Upper lobe of left lung (tissue), 6 donors: ENCODE measurements around the gene PDLIM7. TPM values are rescaled to one million over a fixed set of nuclear protein-coding genes. Genes with fewer than 3 reads are reported as not detected.

Experiments used
- ATAC-seq, 2 donors: fragments of 200-7000 bp; cut with Tn5 transposase; one replicate each; pipeline ENCODE4 v1.9.1; 2022; ENCODE audit warnings: mild to moderate bottlenecking in 2 of 2, moderate library complexity in 2 of 2; ENCODE audit not compliant: low FRiP score in 2 of 2
- DNase-seq, 2 donors: peaks; one replicate each; pipeline ENCODE4 v3.0.0-alpha.2; 2019 to 2020
- H3K27ac ChIP-seq, 4 donors: fragments of 200-600 bp; sonication (generic); one replicate each; pipeline ENCODE4 v1.5.1; 2016 to 2019
- H3K27me3 ChIP-seq, 4 donors: fragments of 200-600 bp; sonication (generic); one replicate each; pipeline ENCODE4 v1.5.1; 2017 to 2019
- H3K36me3 ChIP-seq, 4 donors: fragments of 200-600 bp; sonication (generic); one replicate each; pipeline ENCODE4 v1.5.1; 2016 to 2019
- H3K4me1 ChIP-seq, 4 donors: fragments of 200-600 bp; sonication (generic); one replicate each; pipeline ENCODE4 v1.5.1; 2018 to 2019
- H3K4me3 ChIP-seq, 4 donors: fragments of 200-600 bp; sonication (generic); one replicate each; pipeline ENCODE4 v1.5.1; 2017 to 2019; ENCODE audit warnings: mild to moderate bottlenecking in 2 of 4, moderate library complexity in 1 of 4
- H3K9me3 ChIP-seq, 4 donors: fragments of 200-600 bp; sonication (generic); one replicate each; pipeline ENCODE4 v1.5.1; 2018 to 2019
- EP300 ChIP-seq, 4 donors: sonication (generic); formaldehyde crosslinking; IDR thresholded peaks; one replicate each; pipeline ENCODE4 v1.5.1; 2017; ENCODE audit warnings: antibody characterized with exemption in 4 of 4, control low read depth in 2 of 4
- POLR2A ChIP-seq, 4 donors: fragments of 450-650 bp; IDR thresholded peaks; one replicate each; pipeline ENCODE4 v1.5.1; 2016 to 2017; ENCODE audit warnings: antibody characterized with exemption in 4 of 4, mild to moderate bottlenecking in 2 of 4
- POLR2AphosphoS5 ChIP-seq, 2 donors: sonication (generic); formaldehyde crosslinking; IDR thresholded peaks; one replicate each; pipeline ENCODE4 v1.5.1; 2017; ENCODE audit warnings: antibody characterized with exemption in 2 of 2
- WGBS, 2 donors: methylation state at CpG; one replicate each; pipeline ENCODE4 v1.1.5; 2017 to 2018; 5-methylcytosine and 5-hydroxymethylcytosine counted together
- total RNA-seq, 6 donors: library from RNA; depleted of rRNA in 4 of 6; stranded (reverse); fragments of >200 nt in 4 of 6; gene quantifications; one replicate each; pipeline versions ENCODE4 v1.1.0 to v1.2.1, GENCODE V29; 2016 to 2021
- TF ChIP-seq, protein P1 (sequence below), 6 experiments: fragments of 450-650 bp in 4 of 6; fragments of 200-600 bp in 2 of 6; sonication (generic) in 2 of 6; IDR thresholded peaks; one replicate each; pipeline ENCODE4 v1.5.1; 2016 to 2019; ENCODE audit warnings: antibody characterized with exemption in 6 of 6
- donor health status: DM: no; HTN: no; CAD: no; lungs with moderate emphysema.
- donor health status: DM: no; HTN: yes; CAD: no; lungs with severe emphysema.

The PDLIM7 gene, protein sequence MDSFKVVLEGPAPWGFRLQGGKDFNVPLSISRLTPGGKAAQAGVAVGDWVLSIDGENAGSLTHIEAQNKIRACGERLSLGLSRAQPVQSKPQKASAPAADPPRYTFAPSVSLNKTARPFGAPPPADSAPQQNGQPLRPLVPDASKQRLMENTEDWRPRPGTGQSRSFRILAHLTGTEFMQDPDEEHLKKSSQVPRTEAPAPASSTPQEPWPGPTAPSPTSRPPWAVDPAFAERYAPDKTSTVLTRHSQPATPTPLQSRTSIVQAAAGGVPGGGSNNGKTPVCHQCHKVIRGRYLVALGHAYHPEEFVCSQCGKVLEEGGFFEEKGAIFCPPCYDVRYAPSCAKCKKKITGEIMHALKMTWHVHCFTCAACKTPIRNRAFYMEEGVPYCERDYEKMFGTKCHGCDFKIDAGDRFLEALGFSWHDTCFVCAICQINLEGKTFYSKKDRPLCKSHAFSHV
- total RNA-seq = 100 to 1,000 TPM in 1 of 6 donors, 10 to 100 TPM in 5; 32.0 to 142 (median 75.8) TPM

DNA sequence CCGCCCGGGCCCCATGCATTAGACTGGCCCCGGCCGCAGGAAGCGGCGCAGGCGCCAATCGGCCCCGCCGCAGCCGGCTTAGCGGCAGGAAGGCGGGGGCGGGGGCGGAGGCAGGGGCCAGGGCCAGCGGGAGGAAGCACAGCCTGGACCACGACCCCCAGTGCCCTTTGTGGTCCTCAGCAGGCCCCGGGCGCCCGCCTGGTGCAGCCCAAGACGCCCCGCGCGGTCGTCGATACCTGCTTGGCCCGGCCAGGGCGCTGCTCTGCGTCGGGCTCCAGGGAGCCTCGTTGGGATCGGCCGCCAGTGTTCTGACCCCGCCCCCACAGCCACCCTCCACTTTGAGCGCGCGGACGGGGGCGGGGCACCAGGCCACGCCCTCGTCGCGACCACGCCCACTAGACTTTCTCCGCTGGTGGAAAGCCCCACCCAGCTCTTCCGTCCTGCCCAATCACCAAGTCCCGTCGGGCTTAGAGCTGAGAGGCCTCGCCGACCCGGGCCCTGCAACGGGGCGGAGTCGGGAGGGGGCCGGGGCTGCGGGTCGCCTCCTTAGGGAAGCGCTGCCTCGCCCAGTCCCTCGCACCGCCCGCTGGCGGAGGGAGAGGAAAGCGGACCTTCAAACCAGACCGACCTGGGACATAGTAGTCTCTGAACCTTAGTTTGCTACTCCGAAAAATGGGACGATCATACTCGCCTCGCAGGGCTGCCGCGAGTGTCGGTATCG is at the start of gene PDLIM7:
TSS of gene PDLIM7 (minus strand) at position 313 of the 721 bp plus-strand sequence. CDS start 1,092 bp downstream, outside the sequence.
- TF ChIP-seq EP300 (IDR thresholded peaks at IDR 0.05) (peak in 1 of 4 donors; percentile 14), POLR2AphosphoS5 (IDR thresholded peaks at IDR 0.05) (peak; percentile 79 to 95), POLR2A (IDR thresholded peaks at IDR 0.05) (peak; percentile 62 to 97 (median 78))
- TF ChIP-seq, protein P1, sequence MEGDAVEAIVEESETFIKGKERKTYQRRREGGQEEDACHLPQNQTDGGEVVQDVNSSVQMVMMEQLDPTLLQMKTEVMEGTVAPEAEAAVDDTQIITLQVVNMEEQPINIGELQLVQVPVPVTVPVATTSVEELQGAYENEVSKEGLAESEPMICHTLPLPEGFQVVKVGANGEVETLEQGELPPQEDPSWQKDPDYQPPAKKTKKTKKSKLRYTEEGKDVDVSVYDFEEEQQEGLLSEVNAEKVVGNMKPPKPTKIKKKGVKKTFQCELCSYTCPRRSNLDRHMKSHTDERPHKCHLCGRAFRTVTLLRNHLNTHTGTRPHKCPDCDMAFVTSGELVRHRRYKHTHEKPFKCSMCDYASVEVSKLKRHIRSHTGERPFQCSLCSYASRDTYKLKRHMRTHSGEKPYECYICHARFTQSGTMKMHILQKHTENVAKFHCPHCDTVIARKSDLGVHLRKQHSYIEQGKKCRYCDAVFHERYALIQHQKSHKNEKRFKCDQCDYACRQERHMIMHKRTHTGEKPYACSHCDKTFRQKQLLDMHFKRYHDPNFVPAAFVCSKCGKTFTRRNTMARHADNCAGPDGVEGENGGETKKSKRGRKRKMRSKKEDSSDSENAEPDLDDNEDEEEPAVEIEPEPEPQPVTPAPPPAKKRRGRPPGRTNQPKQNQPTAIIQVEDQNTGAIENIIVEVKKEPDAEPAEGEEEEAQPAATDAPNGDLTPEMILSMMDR (IDR thresholded peaks at IDR 0.05) = peak in 2 of 6 experiments; percentile 5 to 37
- H3K27ac ChIP-seq = peak within 1 kb of the TSS; percentile 75 to 97 (median 86)
- ATAC-seq (peak; percentile 89 to 95), DNase-seq (peak; percentile 98 to 99)
- H3K9me3 ChIP-seq = no peaks in the 10 kb centered on the region
- H3K4me1 ChIP-seq = peaks cover 49 to 62% (median 55%) of the 10 kb centered on the region in 4 donors
- WGBS, 2 donors = 0 to 1% methylated on average over 8 to 38 of the region's 73 CpGs
- H3K36me3 ChIP-seq = peaks cover 0 to 5% (median under 1%) of the 10 kb centered on the region in 4 donors
- H3K27me3 ChIP-seq = no peaks in the 10 kb centered on the region
- peak within 1 kb of the TSS; percentile 71 to 93 (median 86) for H3K4me3 ChIP-seq

- ATAC-seq = peak; percentile 78 to 89
- Histone ChIP-seq H3K36me3 (peaks cover 0 to 13% (median 0%) of the 10 kb centered on the region in 4 donors), H3K27ac (peak overlapping the region; percentile 72 to 77 (median 74)), H3K9me3 (no peaks in the 10 kb centered on the region), H3K27me3 (no peaks in the 10 kb centered on the region), H3K4me1 (peaks cover 25 to 42% (median 36%) of the 10 kb centered on the region in 4 donors), H3K4me3 (no peak overlapping the region)
- 88% methylated on average over 1 of the region's 1 CpG; no CpG with 5 or more reads in 1 of the 2 donors for WGBS, 2 donors
- peak in 1 of 2 donors; percentile 46 for DNase-seq
- TF ChIP-seq POLR2AphosphoS5 (IDR thresholded peaks at IDR 0.05) = peak; percentile 17 to 73
- TF ChIP-seq, protein P1 (IDR thresholded peaks at IDR 0.05) = peak in 1 of 6 experiments; percentile 10
- TF ChIP-seq POLR2A (IDR thresholded peaks at IDR 0.05) = no peak
- peak in 1 of 4 donors; percentile 67 for TF ChIP-seq EP300 (IDR thresholded peaks at IDR 0.05)
These were observed 48.9 kb upstream of the PDLIM7 start for GRCh38 chr5:177546258-177546741.

DNA sequence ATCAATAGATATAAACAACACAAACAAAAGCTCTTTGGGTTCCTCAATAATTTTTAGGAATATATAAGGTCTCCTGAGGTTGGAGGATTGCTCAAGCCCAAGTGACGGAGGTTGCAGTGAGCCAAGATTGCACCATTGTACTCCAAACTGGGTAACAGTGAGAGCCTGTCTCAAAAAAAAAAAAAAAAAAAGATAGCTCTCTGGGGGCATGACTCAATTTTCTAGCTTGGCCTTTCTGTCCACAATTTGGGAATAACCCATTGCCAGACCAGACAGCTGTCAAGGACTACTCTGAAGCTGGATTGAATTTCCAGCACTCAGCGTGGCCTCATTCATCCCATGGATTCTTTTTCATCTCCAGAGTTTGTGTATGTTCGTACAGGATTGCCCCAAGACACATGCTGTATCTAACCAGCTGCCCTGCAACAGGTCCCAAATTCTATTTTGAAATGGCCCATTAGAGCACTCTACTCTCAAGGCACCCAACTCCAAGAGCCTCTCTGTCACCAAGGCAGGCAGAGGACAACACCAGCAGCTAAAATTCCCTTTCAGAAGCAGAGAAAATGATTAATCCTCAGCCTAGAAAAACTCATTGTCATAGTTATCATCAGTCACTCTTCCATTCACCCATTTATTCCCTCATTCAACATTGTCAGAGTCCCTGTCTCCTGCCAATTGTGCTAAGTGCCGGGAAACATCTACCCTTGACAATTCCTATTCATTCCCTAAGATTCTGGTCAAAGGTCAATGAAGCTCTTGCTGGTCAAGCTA is 48.3 kb upstream of the PDLIM7 start:
- Histone ChIP-seq H3K4me1 (peaks cover 25 to 42% (median 36%) of the 10 kb centered on the region in 4 donors), H3K4me3 (no peak overlapping the region)
- DNase-seq = peak in 1 of 2 donors; percentile 81

DNA sequence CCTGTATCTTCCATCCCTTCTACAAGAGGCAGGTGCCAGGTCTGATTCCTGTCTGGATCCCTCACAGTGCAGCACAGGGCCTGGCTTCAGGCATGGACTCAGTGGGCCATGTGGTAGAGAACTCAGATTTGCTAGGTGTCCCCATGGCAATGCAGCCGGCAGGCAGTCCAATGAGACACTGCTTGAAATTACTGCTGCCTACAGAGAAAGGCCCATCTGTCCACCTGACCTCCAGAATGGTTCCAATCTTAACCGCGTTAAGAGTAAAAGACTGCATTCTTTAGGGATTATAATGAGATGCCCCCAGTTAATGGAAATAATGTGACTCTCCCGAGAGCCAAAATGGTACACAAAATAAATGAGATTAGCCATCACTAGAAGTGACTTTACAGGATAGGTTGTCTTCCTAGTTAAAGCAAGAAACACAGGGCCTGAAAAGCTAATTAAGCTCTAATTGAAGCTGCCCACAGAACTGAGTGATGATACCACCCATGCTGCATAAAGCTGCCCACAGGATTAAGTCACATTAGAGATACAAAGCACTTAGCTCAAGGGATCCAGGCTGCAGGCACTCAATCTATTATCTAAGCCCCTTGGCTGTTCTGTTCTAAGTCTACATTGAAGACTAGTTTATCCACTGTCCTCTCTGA is 45.5 kb upstream of the PDLIM7 start:
- no peaks in the 10 kb centered on the region for H3K27me3 ChIP-seq
- peaks cover 29 to 43% (median 37%) of the 10 kb centered on the region in 4 donors for H3K4me1 ChIP-seq
- no peak overlapping the region for H3K4me3 ChIP-seq
- no peak for ATAC-seq
- WGBS, 2 donors = 96 to 99% methylated on average over 4 of the region's 4 CpGs
- DNase-seq = no peak
- H3K9me3 ChIP-seq = no peaks in the 10 kb centered on the region
- H3K36me3 ChIP-seq = peaks cover 0 to 15% (median 6%) of the 10 kb centered on the region in 4 donors
- TF ChIP-seq, protein P1 (IDR thresholded peaks at IDR 0.05) = no peak
- TF ChIP-seq EP300 (IDR thresholded peaks at IDR 0.05) = no peak
- no peak for TF ChIP-seq POLR2AphosphoS5 (IDR thresholded peaks at IDR 0.05)
- TF ChIP-seq POLR2A (IDR thresholded peaks at IDR 0.05) = no peak
- no peak overlapping the region for H3K27ac ChIP-seq

More for the DNA sequence above, 48.3 kb upstream of the PDLIM7 start:
- H3K9me3 ChIP-seq = no peaks in the 10 kb centered on the region
- peaks cover 0 to 11% (median 0%) of the 10 kb centered on the region in 4 donors for H3K36me3 ChIP-seq
- H3K27ac ChIP-seq = peak overlapping the region; percentile 72 to 77 (median 74)
- 68 to 72% methylated on average over 4 of the region's 4 CpGs for WGBS, 2 donors
- no peaks in the 10 kb centered on the region for H3K27me3 ChIP-seq
- peak; percentile 74 to 87 for ATAC-seq
- no peak for TF ChIP-seq POLR2A (IDR thresholded peaks at IDR 0.05)
- TF ChIP-seq POLR2AphosphoS5 (IDR thresholded peaks at IDR 0.05) = peak; percentile 20 to 64
